HEK293 (cell line): ENCODE results near the gene DMD.

Experiments
- CTCF ChIA-PET: fragments of 350-600 bp; formaldehyde crosslinking; extraction: SDS; loops from one replicate; lab custom pipeline; 2021; ENCODE audit warnings: antibody characterized with exemption; lab: Yijun Ruan, JAX
- POLR2A ChIA-PET: fragments of 300-600 bp; formaldehyde crosslinking; extraction: SDS; loops from one replicate; lab custom pipeline; 2020; ENCODE audit warnings: antibody characterized with exemption, inconsistent platforms; lab: Yijun Ruan, JAX
- H3K27ac ChIP-seq: fragments of 200-500 bp; sonication (Bioruptor generic); 2 replicates; pipeline ENCODE4 v1.5.1; 2014; ENCODE audit warnings: low read depth, low read length, control low read depth, inconsistent platforms; ENCODE audit errors: extremely low read depth
- H3K36me3 ChIP-seq, 2 experiments: fragments of 200-500 bp in 1 of 2; sonication (Bioruptor generic) in 1 of 2; 1 replicate in 1 of 2; 2 replicates in 1 of 2; pipeline ENCODE4 v1.5.1; 2014 to 2017; ENCODE audit warnings: inconsistent platforms in 2 of 2, low read length in 2 of 2; ENCODE audit not compliant: control insufficient read depth in 2 of 2, insufficient read depth in 1 of 2
- H3K4me1 ChIP-seq: fragments of 200-500 bp; sonication (Bioruptor generic); 2 replicates; pipeline ENCODE4 v1.5.1; 2014; ENCODE audit warnings: mild to moderate bottlenecking, low read length, inconsistent platforms; ENCODE audit not compliant: control insufficient read depth, insufficient read depth
- H3K4me3 ChIP-seq: 2 replicates; pipeline ENCODE4 v1.5.1; 2011; ENCODE audit warnings: low read depth, mild to moderate bottlenecking, control low read depth, low read length, moderate library complexity
- H3K9me3 ChIP-seq: fragments of 200-500 bp; sonication (Bioruptor generic); 2 replicates; pipeline ENCODE4 v1.5.1; 2014; ENCODE audit warnings: low read depth, low read length, inconsistent platforms; ENCODE audit not compliant: control insufficient read depth, insufficient read depth
- BCL11A ChIP-seq: fragments of 450-650 bp; formaldehyde crosslinking; IDR thresholded peaks from 2 replicates; pipeline ENCODE4 v1.5.1; 2016; ENCODE audit warnings: low read depth, missing biosample characterization, missing genetic modification characterization
- HOXD13 ChIP-seq: sonication (generic); formaldehyde crosslinking; IDR thresholded peaks from 2 replicates; pipeline ENCODE4 v1.8.0; 2022; ENCODE audit warnings: missing genetic modification reagents, borderline replicate concordance
- KLF8 ChIP-seq: fragments of 450-650 bp; formaldehyde crosslinking; IDR thresholded peaks from 2 replicates; pipeline ENCODE4 v1.5.1; 2016; ENCODE audit warnings: missing biosample characterization, missing genetic modification characterization
- OSR2 ChIP-seq: fragments of 450-650 bp; formaldehyde crosslinking; IDR thresholded peaks from 2 replicates; pipeline ENCODE4 v1.5.1; 2016; ENCODE audit warnings: missing biosample characterization, missing genetic modification characterization
- SCRT2 ChIP-seq: fragments of 450-650 bp; formaldehyde crosslinking; IDR thresholded peaks from 2 replicates; pipeline ENCODE4 v1.5.1; 2016; ENCODE audit warnings: missing biosample characterization, missing genetic modification characterization
- SP2 ChIP-seq: fragments of 450-650 bp; formaldehyde crosslinking; IDR thresholded peaks from 2 replicates; pipeline ENCODE4 v1.5.1; 2016; ENCODE audit warnings: missing biosample characterization, missing genetic modification characterization
- WT1 ChIP-seq: fragments of 450-650 bp; formaldehyde crosslinking; IDR thresholded peaks from 2 replicates; pipeline ENCODE4 v1.5.1; 2016; ENCODE audit warnings: missing biosample characterization, missing genetic modification characterization
- ZBTB20 ChIP-seq: fragments of 450-650 bp; formaldehyde crosslinking; IDR thresholded peaks from 2 replicates; pipeline ENCODE4 v1.5.1; 2016; ENCODE audit warnings: missing biosample characterization, missing genetic modification characterization
- ZBTB7A ChIP-seq: fragments of 450-650 bp; formaldehyde crosslinking; IDR thresholded peaks from 2 replicates; pipeline ENCODE4 v1.5.1; 2016; ENCODE audit warnings: low read depth, missing biosample characterization, missing genetic modification characterization
- ZFHX2 ChIP-seq: fragments of 450-650 bp; formaldehyde crosslinking; conservative IDR thresholded peaks from 2 replicates; pipeline ENCODE4 v1.5.1; 2016; ENCODE audit warnings: missing biosample characterization, missing genetic modification characterization
- ZNF121 ChIP-seq: fragments of 450-650 bp; formaldehyde crosslinking; IDR thresholded peaks from 2 replicates; pipeline ENCODE4 v1.5.1; 2016; ENCODE audit warnings: missing biosample characterization, missing genetic modification characterization
- ZNF140 ChIP-seq: fragments of 450-650 bp; formaldehyde crosslinking; IDR thresholded peaks from 2 replicates; pipeline ENCODE4 v1.5.1; 2016; ENCODE audit warnings: missing biosample characterization, missing genetic modification characterization
- ZNF157 ChIP-seq: fragments of 450-650 bp; formaldehyde crosslinking; IDR thresholded peaks from 2 replicates; pipeline ENCODE4 v1.5.1; 2016; ENCODE audit warnings: missing biosample characterization, missing genetic modification characterization
- ZNF2 ChIP-seq: fragments of 450-650 bp; formaldehyde crosslinking; IDR thresholded peaks from 2 replicates; pipeline ENCODE4 v1.5.1; 2016; ENCODE audit warnings: missing biosample characterization, missing genetic modification characterization
- ZNF223 ChIP-seq: fragments of 450-650 bp; formaldehyde crosslinking; IDR thresholded peaks from 2 replicates; pipeline ENCODE4 v1.5.1; 2016; ENCODE audit warnings: missing biosample characterization, missing genetic modification characterization
- ZNF239 ChIP-seq: fragments of 450-650 bp; formaldehyde crosslinking; IDR thresholded peaks from 2 replicates; pipeline ENCODE4 v1.5.1; 2016; ENCODE audit warnings: missing biosample characterization, missing genetic modification characterization
- ZNF341 ChIP-seq: fragments of 450-650 bp; formaldehyde crosslinking; IDR thresholded peaks from 2 replicates; pipeline ENCODE4; 2016; ENCODE audit warnings: low read depth, missing biosample characterization, missing genetic modification characterization
- ZNF350 ChIP-seq: fragments of 450-650 bp; formaldehyde crosslinking; IDR thresholded peaks from 2 replicates; pipeline ENCODE4 v1.5.0; 2017; ENCODE audit warnings: missing biosample characterization, mild to moderate bottlenecking, missing genetic modification characterization
- ZNF366 ChIP-seq: fragments of 450-650 bp; formaldehyde crosslinking; conservative IDR thresholded peaks from 2 replicates; pipeline ENCODE4 v1.5.1; 2016; ENCODE audit warnings: missing biosample characterization, missing genetic modification characterization
- ZNF404 ChIP-seq: fragments of 450-650 bp; formaldehyde crosslinking; IDR thresholded peaks from 2 replicates; pipeline ENCODE4 v1.5.1; 2017; ENCODE audit warnings: missing biosample characterization, missing genetic modification characterization
- ZNF416 ChIP-seq: fragments of 450-650 bp; formaldehyde crosslinking; IDR thresholded peaks from 2 replicates; pipeline ENCODE4 v1.5.1; 2016; ENCODE audit warnings: missing biosample characterization, missing genetic modification characterization
- ZNF529 ChIP-seq: fragments of 450-650 bp; formaldehyde crosslinking; IDR thresholded peaks from 2 replicates; pipeline ENCODE4 v1.5.1; 2017; ENCODE audit warnings: missing genetic modification characterization, missing biosample characterization; ENCODE audit not compliant: insufficient replicate concordance
- ZNF530 ChIP-seq: fragments of 450-650 bp; formaldehyde crosslinking; IDR thresholded peaks from 2 replicates; pipeline ENCODE4 v1.5.1; 2016; ENCODE audit warnings: low read depth, missing biosample characterization, missing genetic modification characterization
- ZNF626 ChIP-seq: fragments of 450-650 bp; sonication (Bioruptor Pico); formaldehyde crosslinking; IDR thresholded peaks from 2 replicates; pipeline ENCODE4 v1.5.1; 2018; ENCODE audit warnings: missing biosample characterization, missing genetic modification characterization, inconsistent platforms
- ZNF654 ChIP-seq: fragments of 450-650 bp; formaldehyde crosslinking; IDR thresholded peaks from 2 replicates; pipeline ENCODE4 v1.5.1; 2016; ENCODE audit warnings: low read depth, missing biosample characterization, missing genetic modification characterization
- ZNF76 ChIP-seq: fragments of 450-650 bp; formaldehyde crosslinking; IDR thresholded peaks from 2 replicates; pipeline ENCODE4; 2016; ENCODE audit warnings: low read depth, missing biosample characterization, missing genetic modification characterization, borderline replicate concordance
- ZNF776 ChIP-seq: fragments of 450-650 bp; formaldehyde crosslinking; IDR thresholded peaks from 2 replicates; pipeline ENCODE4 v1.5.0; 2017; ENCODE audit warnings: missing biosample characterization, missing genetic modification characterization, borderline replicate concordance
- ZNF777 ChIP-seq: fragments of 450-650 bp; formaldehyde crosslinking; IDR thresholded peaks from 2 replicates; pipeline ENCODE4 v1.5.1; 2017; ENCODE audit warnings: missing biosample characterization, missing genetic modification characterization, borderline replicate concordance
- ZNF837 ChIP-seq: fragments of 450-650 bp; formaldehyde crosslinking; IDR thresholded peaks from 2 replicates; pipeline ENCODE4 v1.5.1; 2016; ENCODE audit warnings: missing biosample characterization, missing genetic modification characterization
- TF ChIP-seq, protein P1 (sequence below): fragments of 450-650 bp; formaldehyde crosslinking; IDR thresholded peaks from 2 replicates; pipeline ENCODE4 v1.5.1; 2016; ENCODE audit warnings: missing biosample characterization, missing genetic modification characterization
- TF ChIP-seq, protein P2 (sequence below): fragments of 450-650 bp; formaldehyde crosslinking; IDR thresholded peaks from 2 replicates; pipeline ENCODE4; 2016; ENCODE audit warnings: missing biosample characterization, missing genetic modification characterization
- TF ChIP-seq, protein P3 (sequence below): fragments of 450-650 bp; formaldehyde crosslinking; IDR thresholded peaks from 2 replicates; pipeline ENCODE4 v1.5.1; 2016; ENCODE audit warnings: missing biosample characterization, missing genetic modification characterization

DMD gene

DNA sequence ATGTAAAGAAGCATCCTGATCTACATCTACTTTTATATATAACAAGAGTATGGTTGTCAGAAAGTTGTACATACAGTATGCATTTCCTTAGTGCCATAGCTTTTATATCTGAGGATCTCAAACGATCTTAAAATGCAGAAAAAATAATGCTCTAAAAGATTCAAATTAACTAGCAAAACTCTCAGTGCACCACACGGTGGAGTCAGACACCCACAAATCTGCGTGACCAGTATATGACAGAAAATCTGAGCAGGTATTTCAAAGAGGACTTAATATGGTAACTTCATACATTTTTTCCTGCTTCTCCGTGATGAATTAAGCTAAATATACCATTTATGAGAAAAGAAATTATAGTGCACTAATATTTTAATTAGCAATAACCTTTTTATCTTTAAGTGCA lies 803.0 kb downstream of the DMD start:
- TF ChIP-seq ZNF654 (0 out of 2 replicates have a peak, but pooled peaks have one; percentile 8), ZNF239 (tag by site-specific recombination) (no peak)
- Histone ChIP-seq H3K4me3 (no peak overlapping the region), H3K27ac (no peak overlapping the region), H3K4me1 (no peaks in the 10 kb centered on the region), H3K36me3 (no peaks in the 10 kb centered on the region), H3K9me3 (no peaks in the 10 kb centered on the region)
- CTCF ChIA-PET: interaction anchor here (0.6 to 0.7 kb wide), 2 partner anchors 9 to 934 kb away, joined by 3 read pairs; no protein-coding TSS in a partner anchor
- POLR2A ChIA-PET: no interaction called here

DNA sequence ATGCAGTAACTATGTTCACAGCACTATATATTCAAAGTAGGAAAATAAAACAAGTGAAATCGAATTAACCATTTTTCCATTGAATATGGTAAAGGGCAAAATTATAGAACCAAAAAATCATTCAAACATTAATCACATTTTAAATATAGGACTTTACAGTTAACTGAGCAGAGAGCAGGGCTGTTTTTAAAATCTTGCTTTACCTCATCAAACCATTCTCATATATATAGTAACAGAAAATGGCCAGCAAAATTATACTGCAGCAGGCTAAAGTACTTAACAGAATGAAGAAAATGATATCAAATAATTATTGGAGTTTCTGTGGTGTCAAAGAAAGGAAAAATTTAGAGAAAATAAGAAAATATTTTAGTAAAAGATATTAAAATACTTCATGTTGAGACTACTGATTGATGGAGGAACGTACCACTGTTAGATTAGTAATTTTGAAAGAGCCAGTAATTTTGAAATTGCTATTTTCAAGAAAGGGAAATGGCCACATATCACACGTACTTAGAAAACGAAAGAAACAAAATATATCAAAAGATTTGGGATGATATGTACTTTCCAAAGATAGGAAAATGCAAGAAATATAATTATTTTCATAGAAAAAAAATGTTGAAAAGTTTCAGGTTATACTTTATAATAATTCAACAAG lies 813.7 kb downstream of the DMD start:
- TF ChIP-seq ZNF529: no peak
- TF ChIP-seq ZNF239 (tag by site-specific recombination): no peak
- TF ChIP-seq KLF8: no peak
- no peak for TF ChIP-seq ZFHX2 (tag by site-specific recombination)
- TF ChIP-seq ZNF530 (tag by site-specific recombination): no peak
- TF ChIP-seq ZNF157 (tag by site-specific recombination): no peak
- no peak for TF ChIP-seq ZNF366 (tag by site-specific recombination)
- no peak for TF ChIP-seq ZNF416
- TF ChIP-seq, protein P1, sequence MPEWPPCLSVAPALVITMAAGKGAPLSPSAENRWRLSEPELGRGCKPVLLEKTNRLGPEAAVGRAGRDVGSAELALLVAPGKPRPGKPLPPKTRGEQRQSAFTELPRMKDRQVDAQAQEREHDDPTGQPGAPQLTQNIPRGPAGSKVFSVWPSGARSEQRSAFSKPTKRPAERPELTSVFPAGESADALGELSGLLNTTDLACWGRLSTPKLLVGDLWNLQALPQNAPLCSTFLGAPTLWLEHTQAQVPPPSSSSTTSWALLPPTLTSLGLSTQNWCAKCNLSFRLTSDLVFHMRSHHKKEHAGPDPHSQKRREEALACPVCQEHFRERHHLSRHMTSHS (tag by site-specific recombination): no peak
- TF ChIP-seq BCL11A: no peak
- no peak for TF ChIP-seq ZBTB20 (tag by site-specific recombination)
- TF ChIP-seq ZNF350 (tag by site-specific recombination): no peak
- CTCF ChIA-PET: no interaction called here
- Histone ChIP-seq H3K9me3 (no peaks in the 10 kb centered on the region; the same call in 1 of the 2 replicates), H3K27ac (no peak overlapping the region), H3K4me1 (no peaks in the 10 kb centered on the region), H3K4me3 (no peak overlapping the region), H3K36me3 (no peaks in the 10 kb centered on the region)
- POLR2A ChIA-PET: no interaction called here

DNA sequence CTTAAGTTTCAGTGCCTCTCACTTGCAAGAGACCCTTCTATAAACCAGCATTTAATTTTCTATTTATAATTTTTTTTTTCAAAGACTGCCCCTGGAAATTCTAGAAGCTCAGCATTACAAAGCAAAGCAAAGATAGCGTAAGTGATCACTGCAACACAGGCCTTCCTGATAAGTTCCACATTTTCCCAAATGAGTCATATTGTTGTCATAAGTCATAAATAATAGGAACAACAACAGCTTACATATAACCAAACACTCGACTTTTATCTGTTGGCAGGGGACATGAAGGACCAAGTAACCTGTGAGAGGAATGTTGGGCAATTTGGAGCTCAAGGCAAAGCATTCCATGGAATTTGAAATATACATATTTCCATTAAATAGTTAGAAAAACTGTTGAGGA lies 815.5 kb downstream of the DMD start:
- Histone ChIP-seq H3K27ac (no peak overlapping the region), H3K4me1 (no peaks in the 10 kb centered on the region), H3K36me3 (no peaks in the 10 kb centered on the region), H3K4me3 (no peak overlapping the region), H3K9me3 (no peaks in the 10 kb centered on the region)
- ChIA-PET POLR2A (no interaction called here), CTCF (interaction anchor here (0.6 kb wide), 1 partner anchor 328 kb away, joined by 3 read pairs; no protein-coding TSS in a partner anchor)
- no peak for TF ChIP-seq ZNF404 (tag by site-specific recombination)
- TF ChIP-seq ZNF837: no peak
- TF ChIP-seq ZNF777 (tag by site-specific recombination): no peak
- TF ChIP-seq ZNF626 (tag by site-specific recombination): no peak
- no peak for TF ChIP-seq ZNF776
- no peak for TF ChIP-seq ZNF223 (tag by site-specific recombination)
- TF ChIP-seq, protein P2, sequence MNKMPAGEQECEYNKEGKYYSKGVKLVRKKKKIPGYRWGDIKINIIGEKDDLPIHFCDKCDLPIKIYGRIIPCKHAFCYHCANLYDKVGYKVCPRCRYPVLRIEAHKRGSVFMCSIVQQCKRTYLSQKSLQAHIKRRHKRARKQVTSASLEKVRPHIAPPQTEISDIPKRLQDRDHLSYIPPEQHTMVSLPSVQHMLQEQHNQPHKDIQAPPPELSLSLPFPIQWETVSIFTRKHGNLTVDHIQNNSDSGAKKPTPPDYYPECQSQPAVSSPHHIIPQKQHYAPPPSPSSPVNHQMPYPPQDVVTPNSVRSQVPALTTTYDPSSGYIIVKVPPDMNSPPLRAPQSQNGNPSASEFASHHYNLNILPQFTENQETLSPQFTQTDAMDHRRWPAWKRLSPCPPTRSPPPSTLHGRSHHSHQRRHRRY (tag by site-specific recombination): no peak
- no peak for TF ChIP-seq ZBTB7A (tag by site-specific recombination)
- no peak for TF ChIP-seq ZNF341 (tag by site-specific recombination)
- TF ChIP-seq ZNF2: no peak
- no peak for TF ChIP-seq ZNF121 (tag by site-specific recombination)
- no peak for TF ChIP-seq HOXD13 (CRISPR knock-in tag)
- no peak for TF ChIP-seq OSR2
- TF ChIP-seq WT1: no peak
- TF ChIP-seq SP2 (tag by site-specific recombination): no peak
- TF ChIP-seq SCRT2 (tag by site-specific recombination): no peak
- TF ChIP-seq ZNF140 (tag by site-specific recombination): no peak
- TF ChIP-seq, protein P3, sequence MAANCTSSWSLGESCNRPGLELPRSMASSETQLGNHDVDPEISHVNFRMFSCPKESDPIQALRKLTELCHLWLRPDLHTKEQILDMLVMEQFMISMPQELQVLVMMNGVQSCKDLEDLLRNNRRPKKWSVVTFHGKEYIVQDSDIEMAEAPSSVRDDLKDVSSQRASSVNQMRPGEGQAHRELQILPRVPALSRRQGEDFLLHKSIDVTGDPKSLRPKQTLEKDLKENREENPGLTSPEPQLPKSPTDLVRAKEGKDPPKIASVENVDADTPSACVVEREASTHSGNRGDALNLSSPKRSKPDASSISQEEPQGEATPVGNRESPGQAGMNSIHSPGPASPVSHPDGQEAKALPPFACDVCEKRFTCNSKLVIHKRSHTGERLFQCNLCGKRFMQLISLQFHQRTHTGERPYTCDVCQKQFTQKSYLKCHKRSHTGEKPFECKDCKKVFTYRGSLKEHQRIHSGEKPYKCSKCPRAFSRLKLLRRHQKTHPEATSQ (tag by site-specific recombination): no peak
- TF ChIP-seq ZNF76 (tag by site-specific recombination): no peak
